Stomach smooth muscle (tissue), 2 donors: ENCODE measurements around the gene RAB5B.

Experiments
- H3K27ac ChIP-seq: one replicate; pipeline ENCODE4 v1.7.0; 2013; ENCODE audit warnings: mild to moderate bottlenecking, low read length, inconsistent platforms
- H3K27me3 ChIP-seq, 2 donors: one replicate each; pipeline ENCODE4 v1.7.0; 2013; ENCODE audit warnings: low read length in 2 of 2; ENCODE audit not compliant: insufficient read depth in 2 of 2, control insufficient read depth in 1 of 2
- H3K36me3 ChIP-seq, 2 donors: one replicate each; pipeline ENCODE4 v1.7.0; 2013; ENCODE audit warnings: low read length in 2 of 2; ENCODE audit not compliant: control insufficient read depth in 2 of 2, insufficient read depth in 2 of 2
- H3K4me1 ChIP-seq: one replicate; pipeline ENCODE4 v1.7.0; 2013; ENCODE audit warnings: low read length; ENCODE audit not compliant: control insufficient read depth, insufficient read depth
- H3K4me3 ChIP-seq, 2 donors: one replicate each; pipeline ENCODE4 v1.7.0; 2013; ENCODE audit warnings: low read length in 2 of 2
- H3K9ac ChIP-seq, 2 donors: one replicate each; pipeline ENCODE4 v1.7.0; 2013; ENCODE audit warnings: low read length in 2 of 2, mild to moderate bottlenecking in 1 of 2
- H3K9me3 ChIP-seq, 2 donors: one replicate each; pipeline ENCODE4 v1.7.0; 2013; ENCODE audit warnings: low read length in 2 of 2; ENCODE audit not compliant: control insufficient read depth in 2 of 2
- donor health status: healthy.
- donor health status: Pancreatic carcinoma.

The RAB5B gene

GRCh38 chr12:55973599-55974307 is at the start of gene RAB5B:
Gene RAB5B, plus strand, starts transcription at chr12:55974078. Its CDS starts 12,883 bp downstream, at chr12:55986961.
- Histone ChIP-seq H3K36me3 (peaks cover 0 to 4% of the 10 kb centered on the region in 2 donors), H3K27ac (peak within 1 kb of the TSS; percentile 94), H3K27me3 (no peaks in the 10 kb centered on the region), H3K9ac (peak within 1 kb of the TSS; percentile 94 to 98), H3K4me1 (peaks cover 15% of the 10 kb centered on the region), H3K4me3 (peak within 1 kb of the TSS; percentile 77 to 90), H3K9me3 (no peaks in the 10 kb centered on the region)

- Histone ChIP-seq H3K27me3 (no peaks in the 10 kb centered on the region), H3K4me1 (peaks cover 22% of the 10 kb centered on the region), H3K9me3 (no peaks in the 10 kb centered on the region), H3K36me3 (peaks cover 4 to 7% of the 10 kb centered on the region in 2 donors), H3K4me3 (no peak overlapping the region), H3K9ac (no peak overlapping the region), H3K27ac (no peak overlapping the region)
Measured at GRCh38 chr12:55925371-55925770, 48.5 kb upstream of the RAB5B start.

- Histone ChIP-seq H3K27me3 (no peaks in the 10 kb centered on the region), H3K36me3 (peaks cover 4 to 7% of the 10 kb centered on the region in 2 donors), H3K9me3 (no peaks in the 10 kb centered on the region), H3K4me1 (peaks cover 29% of the 10 kb centered on the region), H3K9ac (peak overlapping the region; percentile 98 to 99), H3K4me3 (peak overlapping the region; percentile 97 to 99), H3K27ac (peak overlapping the region; percentile 98)
Measured at GRCh38 chr12:55925870-55926737, 47.8 kb upstream of the RAB5B start.

GRCh38 chr12:55926738-55927587 is 46.9 kb upstream of the RAB5B start:
- Histone ChIP-seq H3K9me3 (no peaks in the 10 kb centered on the region), H3K27ac (peak overlapping the region; percentile 98), H3K9ac (peak overlapping the region; percentile 98 to 99), H3K4me3 (peak overlapping the region; percentile 97 to 99), H3K4me1 (peaks cover 35% of the 10 kb centered on the region), H3K27me3 (no peaks in the 10 kb centered on the region), H3K36me3 (peaks cover 3 to 4% of the 10 kb centered on the region in 2 donors)

GRCh38 chr12:55927588-55928502 is 46.0 kb upstream of the RAB5B start, which contains the start of gene PYM1:
Gene PYM1, minus strand, starts transcription at chr12:55927894. Its CDS starts 133 bp downstream, at chr12:55927761.
- H3K27me3 ChIP-seq: no peaks in the 10 kb centered on the region
- no peaks in the 10 kb centered on the region for H3K9me3 ChIP-seq
- peaks cover 41% of the 10 kb centered on the region for H3K4me1 ChIP-seq
- no peaks in the 10 kb centered on the region for H3K36me3 ChIP-seq
- peak within 1 kb of the TSS; percentile 98 for H3K27ac ChIP-seq
- H3K9ac ChIP-seq: peak within 1 kb of the TSS; percentile 98 to 99
- peak within 1 kb of the TSS; percentile 97 to 99 for H3K4me3 ChIP-seq

GRCh38 chr12:55929306-55929791 is 44.5 kb upstream of the RAB5B start:
- Histone ChIP-seq H3K4me1 (peaks cover 41% of the 10 kb centered on the region), H3K4me3 (no peak overlapping the region), H3K27me3 (no peaks in the 10 kb centered on the region), H3K9me3 (no peaks in the 10 kb centered on the region), H3K27ac (no peak overlapping the region), H3K9ac (no peak overlapping the region), H3K36me3 (no peaks in the 10 kb centered on the region)

GRCh38 chr12:55930771-55931316 is 43.0 kb upstream of the RAB5B start, which contains the start of gene DGKA:
Gene DGKA, plus strand, starts transcription at chr12:55931162. Its CDS starts 5,342 bp downstream, at chr12:55936504.
- Histone ChIP-seq H3K27ac (peak within 1 kb of the TSS; percentile 76), H3K4me3 (peak within 1 kb of the TSS; percentile 61 to 86), H3K27me3 (no peaks in the 10 kb centered on the region), H3K9me3 (no peaks in the 10 kb centered on the region), H3K4me1 (peaks cover 42% of the 10 kb centered on the region), H3K9ac (peak within 1 kb of the TSS; percentile 78 to 80), H3K36me3 (no peaks in the 10 kb centered on the region)

GRCh38 chr12:55931317-55931779 is 42.5 kb upstream of the RAB5B start:
- no peaks in the 10 kb centered on the region for H3K36me3 ChIP-seq
- peaks cover 37% of the 10 kb centered on the region for H3K4me1 ChIP-seq
- no peaks in the 10 kb centered on the region for H3K9me3 ChIP-seq
- peak overlapping the region; percentile 61 to 86 for H3K4me3 ChIP-seq
- H3K27ac ChIP-seq: peak overlapping the region; percentile 76
- peak overlapping the region; percentile 78 to 80 for H3K9ac ChIP-seq
- H3K27me3 ChIP-seq: no peaks in the 10 kb centered on the region
